H9 (cell line): ENCODE results near the gene LSMEM2. TPM values are rescaled to one million over a fixed set of nuclear protein-coding genes. Genes with fewer than 3 reads are reported as not detected.

ENCODE experiments used
- DNase-seq: peaks from one replicate; pipeline ENCODE4 v3.0.0-alpha.2; 2017
- H2AFZ ChIP-seq: one replicate; pipeline ENCODE4 v1.6.1; 2013; ENCODE audit warnings: mild to moderate bottlenecking, low read length, control low read depth, moderate library complexity
- H2AK5ac ChIP-seq: 2 replicates; pipeline ENCODE4 v1.6.1; 2013; ENCODE audit warnings: low read length, control low read depth, mixed read lengths; ENCODE audit not compliant: insufficient read length
- H2BK120ac ChIP-seq: one replicate; pipeline ENCODE4 v1.6.1; 2013; ENCODE audit warnings: low read depth, mild to moderate bottlenecking, low read length, control low read depth, inconsistent platforms; ENCODE audit not compliant: poor library complexity, severe bottlenecking
- H2BK12ac ChIP-seq: 2 replicates; pipeline ENCODE4 v1.6.1; 2013; ENCODE audit warnings: low read length, control low read depth, mixed read lengths, low read depth; ENCODE audit not compliant: insufficient read length
- H2BK15ac ChIP-seq: 2 replicates; pipeline ENCODE4 v1.6.1; 2013; ENCODE audit warnings: low read depth, low read length, control low read depth
- H2BK20ac ChIP-seq: one replicate; pipeline ENCODE4 v1.6.1; 2013; ENCODE audit warnings: low read depth, mild to moderate bottlenecking, low read length, control low read depth, inconsistent platforms; ENCODE audit not compliant: poor library complexity, severe bottlenecking
- H2BK5ac ChIP-seq: 2 replicates; pipeline ENCODE4 v1.6.1; 2013; ENCODE audit warnings: low read length, control low read depth, mixed read lengths; ENCODE audit not compliant: insufficient read length
- H3K14ac ChIP-seq: 2 replicates; pipeline ENCODE4 v1.6.1; 2013; ENCODE audit warnings: low read length, control low read depth; ENCODE audit not compliant: insufficient read depth
- H3K18ac ChIP-seq: 2 replicates; pipeline ENCODE4 v1.6.1; 2013; ENCODE audit warnings: low read depth, mild to moderate bottlenecking, mixed read lengths, low read length, control low read depth; ENCODE audit not compliant: insufficient read length
- H3K23ac ChIP-seq: 2 replicates; pipeline ENCODE4 v1.6.1; 2013; ENCODE audit warnings: low read length, control low read depth, mixed read lengths, low read depth; ENCODE audit not compliant: insufficient read length
- H3K23me2 ChIP-seq: 2 replicates; pipeline ENCODE4 v1.6.1; 2013; ENCODE audit warnings: low read depth, mild to moderate bottlenecking, mixed read lengths, low read length, control low read depth; ENCODE audit not compliant: insufficient read length, poor library complexity, severe bottlenecking
- H3K27ac ChIP-seq: 2 replicates; pipeline ENCODE4 v1.5.1; 2013; ENCODE audit warnings: low read length, control low read depth, mixed read lengths, low read depth; ENCODE audit not compliant: insufficient read length
- H3K27me3 ChIP-seq: 2 replicates; pipeline ENCODE4 v1.6.1; 2013; ENCODE audit warnings: low read length, control low read depth, inconsistent platforms; ENCODE audit not compliant: insufficient read depth
- H3K4ac ChIP-seq: 2 replicates; pipeline ENCODE4 v1.6.1; 2013; ENCODE audit warnings: low read depth, mild to moderate bottlenecking, control low read depth, inconsistent platforms, low read length, moderate library complexity
- H3K4me1 ChIP-seq: 2 replicates; pipeline ENCODE4 v1.6.1; 2013; ENCODE audit warnings: low read length, control low read depth, inconsistent platforms; ENCODE audit not compliant: insufficient read depth
- H3K4me2 ChIP-seq: 2 replicates; pipeline ENCODE4 v1.6.1; 2013; ENCODE audit warnings: low read length, control low read depth, mixed read lengths; ENCODE audit not compliant: insufficient read length, insufficient read depth
- H3K56ac ChIP-seq: 2 replicates; pipeline ENCODE4 v1.6.1; 2013; ENCODE audit warnings: low read depth, mild to moderate bottlenecking, mixed read lengths, low read length, control low read depth; ENCODE audit not compliant: insufficient read length
- H3K79me1 ChIP-seq: 2 replicates; pipeline ENCODE4 v1.6.1; 2013; ENCODE audit warnings: low read depth, mild to moderate bottlenecking, moderate library complexity, low read length, control low read depth, inconsistent platforms; ENCODE audit not compliant: insufficient read depth, poor library complexity, severe bottlenecking
- H3K79me2 ChIP-seq: 2 replicates; pipeline ENCODE4 v1.6.1; 2013; ENCODE audit warnings: low read length, control low read depth, inconsistent platforms; ENCODE audit not compliant: insufficient read depth
- H3K9ac ChIP-seq: 2 replicates; pipeline ENCODE4 v1.6.1; 2013; ENCODE audit warnings: low read length, control low read depth, mixed read lengths; ENCODE audit not compliant: insufficient read length; ENCODE audit errors: extremely low read depth
- H3K9me3 ChIP-seq: one replicate; pipeline ENCODE4 v1.6.1; 2013; ENCODE audit warnings: low read depth, low read length, inconsistent platforms; ENCODE audit not compliant: control insufficient read depth
- H3T11ph ChIP-seq: one replicate; pipeline ENCODE4 v1.6.1; 2013; ENCODE audit warnings: mild to moderate bottlenecking, low read length, control low read depth, inconsistent platforms
- H4K20me1 ChIP-seq: one replicate; pipeline ENCODE4 v1.6.1; 2013; ENCODE audit not compliant: control insufficient read depth, insufficient read length, insufficient read depth
- H4K5ac ChIP-seq: 2 replicates; pipeline ENCODE4 v1.6.1; 2013; ENCODE audit warnings: low read depth, mild to moderate bottlenecking, mixed read lengths, low read length, control low read depth; ENCODE audit not compliant: insufficient read length
- H4K8ac ChIP-seq: replicated peaks from 2 replicates; pipeline ENCODE4 v1.6.1; 2013; ENCODE audit warnings: low read length, control low read depth, mixed read lengths, low read depth; ENCODE audit not compliant: insufficient read length
- H4K91ac ChIP-seq: 2 replicates; pipeline ENCODE4 v1.6.1; 2013; ENCODE audit warnings: low read depth, mild to moderate bottlenecking, moderate library complexity, mixed read lengths, low read length, control low read depth; ENCODE audit not compliant: insufficient read length
- H3K27ac Mint-ChIP-seq, 3 experiments: 2 replicates in 2 of 3; 3 replicates in 1 of 3; pipeline ENCODE4 v1.8.0; 2020 to 2021; ENCODE audit warnings: mixed read lengths in 3 of 3, mild to moderate bottlenecking in 1 of 3, moderate library complexity in 1 of 3
- H3K27me3 Mint-ChIP-seq: 2 replicates; pipeline ENCODE4 v1.8.0; 2021; ENCODE audit warnings: low read depth, mild to moderate bottlenecking, moderate library complexity, mixed read lengths
- H3K36me3 Mint-ChIP-seq, 3 experiments: 2 replicates in 2 of 3; 3 replicates in 1 of 3; pipeline ENCODE4 v1.8.0; 2020 to 2021; ENCODE audit warnings: low read depth in 3 of 3, mixed read lengths in 3 of 3; ENCODE audit not compliant: insufficient read depth in 1 of 3
- H3K4me1 Mint-ChIP-seq, 2 experiments: 2 replicates each; pipeline ENCODE4 v1.8.0; 2020; ENCODE audit warnings: mixed read lengths in 2 of 2
- H3K4me3 Mint-ChIP-seq, 2 experiments: 2 replicates in 1 of 2; 3 replicates in 1 of 2; pipeline ENCODE4 v1.8.0; 2020 to 2021; ENCODE audit warnings: mild to moderate bottlenecking in 2 of 2, mixed read lengths in 2 of 2, moderate library complexity in 1 of 2
- H3K9me3 Mint-ChIP-seq, 2 experiments: 2 replicates in 1 of 2; 3 replicates in 1 of 2; pipeline ENCODE4 v1.8.0; 2020; ENCODE audit warnings: mild to moderate bottlenecking in 2 of 2, mixed read lengths in 2 of 2, moderate library complexity in 1 of 2
- WGBS: extraction: QIAGEN DNeasy Blood & Tissue Kit; methylation state at CpG from one replicate; pipeline ENCODE4 v1.1.7; 2013; ENCODE audit warnings: missing lambda C conversion rate, low lambda C conversion rate, mixed read lengths; ENCODE audit not compliant: insufficient read length; ENCODE audit errors: extremely low coverage; 5-methylcytosine and 5-hydroxymethylcytosine counted together
- total RNA-seq: library from RNA; stranded (reverse); gene quantifications from 2 replicates; pipeline ENCODE4 v1.2.1, GENCODE V29; 2021
- TF ChIP-seq, protein P1 (sequence below): fragments of 200-600 bp; sonication (generic); conservative IDR thresholded peaks from 3 replicates; pipeline ENCODE4 v1.8.0; 2021; ENCODE audit warnings: antibody characterized with exemption, mild to moderate bottlenecking

LSMEM2 gene
- total RNA-seq, 1 experiment from 2014 or later: 0.50 TPM

GRCh38 chr3:50255251-50255615, 23.7 kb upstream of the LSMEM2 start:
- H3K27ac ChIP-seq: no peak overlapping the region
- TF ChIP-seq, protein P1, sequence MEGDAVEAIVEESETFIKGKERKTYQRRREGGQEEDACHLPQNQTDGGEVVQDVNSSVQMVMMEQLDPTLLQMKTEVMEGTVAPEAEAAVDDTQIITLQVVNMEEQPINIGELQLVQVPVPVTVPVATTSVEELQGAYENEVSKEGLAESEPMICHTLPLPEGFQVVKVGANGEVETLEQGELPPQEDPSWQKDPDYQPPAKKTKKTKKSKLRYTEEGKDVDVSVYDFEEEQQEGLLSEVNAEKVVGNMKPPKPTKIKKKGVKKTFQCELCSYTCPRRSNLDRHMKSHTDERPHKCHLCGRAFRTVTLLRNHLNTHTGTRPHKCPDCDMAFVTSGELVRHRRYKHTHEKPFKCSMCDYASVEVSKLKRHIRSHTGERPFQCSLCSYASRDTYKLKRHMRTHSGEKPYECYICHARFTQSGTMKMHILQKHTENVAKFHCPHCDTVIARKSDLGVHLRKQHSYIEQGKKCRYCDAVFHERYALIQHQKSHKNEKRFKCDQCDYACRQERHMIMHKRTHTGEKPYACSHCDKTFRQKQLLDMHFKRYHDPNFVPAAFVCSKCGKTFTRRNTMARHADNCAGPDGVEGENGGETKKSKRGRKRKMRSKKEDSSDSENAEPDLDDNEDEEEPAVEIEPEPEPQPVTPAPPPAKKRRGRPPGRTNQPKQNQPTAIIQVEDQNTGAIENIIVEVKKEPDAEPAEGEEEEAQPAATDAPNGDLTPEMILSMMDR: no peak
- WGBS: no CpG with 5 or more reads among the region's 9 CpGs

More at GRCh38 chr3:50255251-50255615, 23.7 kb upstream of the LSMEM2 start:
- Histone ChIP-seq H3K56ac (no peak overlapping the region), H2BK20ac (no peak overlapping the region), H3K79me2 (peaks cover 3% of the 10 kb centered on the region; the same call in 1 of the 2 replicates), H3K4ac (no peak overlapping the region), H2BK120ac (no peak overlapping the region), H2AFZ (no peak overlapping the region), H3T11ph (no peak overlapping the region), H3K18ac (no peak overlapping the region), H3K23ac (no peak overlapping the region), H3K14ac (no peak overlapping the region), H3K27me3 (no peaks in the 10 kb centered on the region), H3K4me1 (no peaks in the 10 kb centered on the region), H2BK5ac (no peak overlapping the region), H3K23me2 (no peaks in the 10 kb centered on the region), H4K20me1 (peaks cover 2% of the 10 kb centered on the region), H4K91ac (no peak overlapping the region), H3K4me2 (no peak overlapping the region), H3K9me3 (no peaks in the 10 kb centered on the region), H4K8ac (no peak overlapping the region), H2AK5ac (no peak overlapping the region), H4K5ac (no peak overlapping the region), H2BK12ac (no peak overlapping the region), H3K9ac (no peak overlapping the region), H3K79me1 (peaks cover 3% of the 10 kb centered on the region), H2BK15ac (no peak overlapping the region)
- Mint-ChIP-seq H3K36me3 (peaks cover 19 to 55% (median 53%) of the 10 kb centered on the region in 3 experiments; a peak in 6 of 7 replicates), H3K27ac (no peak overlapping the region), H3K9me3 (no peaks in the 10 kb centered on the region), H3K27me3 (no peaks in the 10 kb centered on the region), H3K4me3 (no peak overlapping the region), H3K4me1 (peaks cover 10 to 23% of the 10 kb centered on the region in 2 experiments; a peak in 3 of 4 replicates)
- DNase-seq: no peak
